Natural killer cell (primary cell): ENCODE measurements around the gene RPL26. TPM values are rescaled to one million over a fixed set of nuclear protein-coding genes. Genes with fewer than 3 reads are reported as not detected.

Experiments used
- ATAC-seq, 3 donors: fragments of 150-1000 bp in 2 of 3; fragments of 200-7000 bp in 1 of 3; cut with Tn5 transposase; 1 replicate in 1 of 3; 2 replicates in 2 of 3; pipeline ENCODE4 v1.10.0; 2021; ENCODE audit warnings: mild to moderate bottlenecking in 2 of 3, moderate library complexity in 2 of 3
- DNase-seq, 2 donors: peaks; one replicate each; pipeline versions ENCODE4 v3.0.0 to v3.0.0-alpha.2; 2013 to 2021; ENCODE audit warnings: mixed read lengths in 1 of 2
- H3K27ac ChIP-seq: one replicate; pipeline ENCODE4 v1.5.1; 2013; ENCODE audit warnings: mild to moderate bottlenecking, low read length
- H3K27me3 ChIP-seq: one replicate; pipeline ENCODE4 v1.6.1; 2013; ENCODE audit warnings: low read length; ENCODE audit not compliant: control insufficient read depth, insufficient read depth
- H3K36me3 ChIP-seq: one replicate; pipeline ENCODE4 v1.6.1; 2013; ENCODE audit warnings: low read length; ENCODE audit not compliant: control insufficient read depth, insufficient read depth
- H3K4me1 ChIP-seq: one replicate; pipeline ENCODE4 v1.6.1; 2013; ENCODE audit warnings: low read length; ENCODE audit not compliant: control insufficient read depth, insufficient read depth
- H3K4me3 ChIP-seq: one replicate; pipeline ENCODE4 v1.5.1; 2013; ENCODE audit warnings: low read length
- H3K9me3 ChIP-seq: one replicate; pipeline ENCODE4 v1.6.1; 2013; ENCODE audit warnings: low read length; ENCODE audit not compliant: control insufficient read depth, insufficient read depth
- H3K27ac Mint-ChIP-seq, 2 donors: one replicate each; pipeline ENCODE4 v1.8.0; 2022; ENCODE audit warnings: mild to moderate bottlenecking in 2 of 2, mixed read lengths in 2 of 2, moderate library complexity in 1 of 2
- H3K27me3 Mint-ChIP-seq, 2 donors: one replicate each; pipeline ENCODE4 v1.8.0; 2022; ENCODE audit warnings: low read depth in 2 of 2, mixed read lengths in 2 of 2
- H3K36me3 Mint-ChIP-seq: one replicate; pipeline ENCODE4 v1.8.0; 2022; ENCODE audit warnings: mixed read lengths
- H3K4me1 Mint-ChIP-seq, 2 donors: one replicate each; pipeline ENCODE4 v1.8.0; 2022; ENCODE audit warnings: mixed read lengths in 2 of 2
- H3K4me3 Mint-ChIP-seq: one replicate; pipeline ENCODE4 v1.8.0; 2022; ENCODE audit warnings: mild to moderate bottlenecking, moderate library complexity, mixed read lengths
- H3K9me3 Mint-ChIP-seq, 2 donors: one replicate each; pipeline ENCODE4 v1.8.0; 2022; ENCODE audit warnings: mixed read lengths in 2 of 2
- WGBS: methylation state at CpG from one replicate; pipeline ENCODE4 v1.1.7; 2013; ENCODE audit warnings: missing lambda C conversion rate; ENCODE audit not compliant: insufficient coverage; 5-methylcytosine and 5-hydroxymethylcytosine counted together
- intact Hi-C: fragments of 100-400 bp; cut with micrococcal nuclease; formaldehyde crosslinking; loops from one replicate; pipeline ENCODE4 v1.14.2; 2022
- total RNA-seq, 4 donors: library from RNA; stranded (reverse); fragments of 120-200 nt in 1 of 4; gene quantifications; one replicate each; pipeline versions ENCODE4 v1.2.3 to v1.2.4, GENCODE V29; 2013 to 2022
- TF ChIP-seq, protein P1 (sequence below): fragments of 200-600 bp; IDR thresholded peaks from one replicate; pipeline ENCODE4 v1.8.0; 2022; ENCODE audit warnings: antibody characterized with exemption

The RPL26 gene
- total RNA-seq, 3 donors from 2014 or later (not counting 1 experiment from before 2014, with no cell fraction given), result 1,481 to 1,796 (median 1,628) TPM

DNA sequence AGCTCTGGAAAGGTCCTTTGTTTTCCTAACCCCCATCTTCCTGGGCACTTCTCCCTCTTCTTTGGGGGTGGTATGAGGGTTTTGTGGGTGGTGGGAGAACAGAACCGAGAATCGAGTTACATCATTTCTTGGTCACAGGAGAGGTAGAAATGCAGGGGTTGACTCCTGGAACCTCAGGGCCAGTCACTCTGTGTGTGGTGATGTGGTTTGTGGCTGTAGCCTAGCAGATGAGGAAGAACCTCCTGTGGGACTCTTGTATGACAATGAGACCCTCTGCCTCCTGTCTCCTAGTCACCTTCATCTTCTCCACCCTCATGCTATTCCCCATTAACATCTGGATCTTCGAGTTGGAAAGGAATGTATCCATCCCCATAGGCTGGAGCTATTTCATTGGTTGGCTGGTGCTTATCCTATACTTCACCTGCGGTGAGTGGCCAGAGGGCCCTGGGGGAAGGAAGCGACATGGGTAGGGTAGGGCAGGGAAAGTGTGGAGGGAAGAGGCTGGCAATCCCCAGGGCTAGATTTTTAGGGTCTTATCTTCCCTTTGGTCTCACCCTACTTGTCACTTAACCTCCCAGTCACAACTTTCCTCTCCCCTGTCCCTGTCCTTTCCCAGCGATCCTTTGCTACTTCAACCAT lies 37.8 kb downstream of the RPL26 start:
- TF ChIP-seq, protein P1, sequence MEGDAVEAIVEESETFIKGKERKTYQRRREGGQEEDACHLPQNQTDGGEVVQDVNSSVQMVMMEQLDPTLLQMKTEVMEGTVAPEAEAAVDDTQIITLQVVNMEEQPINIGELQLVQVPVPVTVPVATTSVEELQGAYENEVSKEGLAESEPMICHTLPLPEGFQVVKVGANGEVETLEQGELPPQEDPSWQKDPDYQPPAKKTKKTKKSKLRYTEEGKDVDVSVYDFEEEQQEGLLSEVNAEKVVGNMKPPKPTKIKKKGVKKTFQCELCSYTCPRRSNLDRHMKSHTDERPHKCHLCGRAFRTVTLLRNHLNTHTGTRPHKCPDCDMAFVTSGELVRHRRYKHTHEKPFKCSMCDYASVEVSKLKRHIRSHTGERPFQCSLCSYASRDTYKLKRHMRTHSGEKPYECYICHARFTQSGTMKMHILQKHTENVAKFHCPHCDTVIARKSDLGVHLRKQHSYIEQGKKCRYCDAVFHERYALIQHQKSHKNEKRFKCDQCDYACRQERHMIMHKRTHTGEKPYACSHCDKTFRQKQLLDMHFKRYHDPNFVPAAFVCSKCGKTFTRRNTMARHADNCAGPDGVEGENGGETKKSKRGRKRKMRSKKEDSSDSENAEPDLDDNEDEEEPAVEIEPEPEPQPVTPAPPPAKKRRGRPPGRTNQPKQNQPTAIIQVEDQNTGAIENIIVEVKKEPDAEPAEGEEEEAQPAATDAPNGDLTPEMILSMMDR, result no peak
- H3K4me3 ChIP-seq, result no peak overlapping the region
- WGBS, result 48% methylated on average over 5 of the region's 6 CpGs
- Mint-ChIP-seq H3K4me3 (no peak overlapping the region), H3K4me1 (no peaks in the 10 kb centered on the region), H3K9me3 (no peaks in the 10 kb centered on the region), H3K36me3 (no peaks in the 10 kb centered on the region), H3K27ac (no peak overlapping the region), H3K27me3 (peaks cover 10 to 12% of the 10 kb centered on the region in 2 donors)
- H3K27me3 ChIP-seq, result peaks cover 4% of the 10 kb centered on the region
- H3K9me3 ChIP-seq, result no peaks in the 10 kb centered on the region
- ATAC-seq (no peak), DNase-seq (no peak)
- no peaks in the 10 kb centered on the region for H3K36me3 ChIP-seq
- intact Hi-C loops, result no loop called here
- no peaks in the 10 kb centered on the region for H3K4me1 ChIP-seq
- no peak overlapping the region for H3K27ac ChIP-seq

DNA sequence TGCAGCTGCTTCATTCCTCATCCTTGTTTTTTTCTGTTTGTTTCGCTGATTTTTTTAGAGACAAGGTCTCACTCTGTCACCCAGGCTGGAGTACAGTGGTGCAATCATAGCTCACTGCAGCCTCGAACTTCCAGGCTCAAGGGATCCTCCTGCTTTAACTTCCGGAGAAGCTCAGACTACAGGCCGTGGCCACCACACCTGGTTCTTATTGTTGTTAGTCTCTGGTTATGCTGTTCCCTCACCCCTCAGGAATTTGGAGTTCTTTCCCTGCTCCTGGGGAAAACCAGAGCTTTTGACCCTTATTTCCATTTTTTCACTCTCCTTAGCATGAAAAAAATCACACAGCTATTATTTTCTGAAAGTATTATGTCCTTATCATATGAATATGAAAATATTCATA lies 41.5 kb downstream of the RPL26 start:
- H3K4me3 ChIP-seq, result no peak overlapping the region
- H3K9me3 ChIP-seq, result no peaks in the 10 kb centered on the region
- Mint-ChIP-seq H3K36me3 (no peaks in the 10 kb centered on the region), H3K4me1 (peaks cover 8 to 14% of the 10 kb centered on the region in 2 donors), H3K27ac (no peak overlapping the region), H3K27me3 (peaks cover 4 to 10% of the 10 kb centered on the region in 2 donors), H3K4me3 (no peak overlapping the region), H3K9me3 (no peaks in the 10 kb centered on the region)
- 87% methylated on average over 4 of the region's 4 CpGs for WGBS
- H3K27me3 ChIP-seq, result peaks cover 2% of the 10 kb centered on the region
- no peaks in the 10 kb centered on the region for H3K4me1 ChIP-seq
- intact Hi-C loops, result no loop called here
- TF ChIP-seq, protein P1, result no peak
- no peak for ATAC-seq
- H3K36me3 ChIP-seq, result no peaks in the 10 kb centered on the region
- H3K27ac ChIP-seq, result no peak overlapping the region
- no peak for DNase-seq

DNA sequence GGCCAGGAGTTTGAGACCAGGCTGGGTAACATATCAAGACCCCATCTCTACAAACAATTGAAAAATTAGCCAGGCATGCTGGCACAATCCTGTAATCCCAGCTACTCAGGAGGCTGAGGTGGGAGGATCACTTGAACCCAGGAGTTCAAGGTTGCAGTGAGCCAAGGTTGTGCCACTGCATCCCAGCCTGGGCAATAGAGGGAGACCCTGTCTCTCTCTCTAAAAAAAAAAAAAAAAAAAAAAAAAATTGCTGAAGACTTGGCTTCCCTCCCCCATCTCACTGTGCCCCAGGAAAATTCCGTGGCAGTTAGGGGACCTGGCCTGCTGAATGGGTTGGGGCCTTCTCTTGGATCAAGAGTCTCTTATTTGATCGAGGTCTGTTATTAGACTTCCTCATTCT lies 43.5 kb downstream of the RPL26 start, which contains the start of gene ODF4:
TSS of gene ODF4 (plus strand) at position 301 of the 400 bp plus-strand sequence. CDS start 212 bp downstream, outside the sequence.
- Mint-ChIP-seq H3K36me3 (no peaks in the 10 kb centered on the region), H3K27me3 (no peaks in the 10 kb centered on the region), H3K9me3 (no peaks in the 10 kb centered on the region), H3K4me1 (peaks cover 8 to 14% of the 10 kb centered on the region in 2 donors), H3K4me3 (no peak within 1 kb of the TSS), H3K27ac (peak within 1 kb of the TSS in 1 of 2 donors; percentile 33)
- no peaks in the 10 kb centered on the region for H3K4me1 ChIP-seq
- no peak for DNase-seq
- TF ChIP-seq, protein P1, result no peak
- intact Hi-C loops, result no loop called here
- H3K9me3 ChIP-seq, result no peaks in the 10 kb centered on the region
- no peak for ATAC-seq
- H3K36me3 ChIP-seq, result no peaks in the 10 kb centered on the region
- H3K27ac ChIP-seq, result no peak within 1 kb of the TSS
- H3K27me3 ChIP-seq, result no peaks in the 10 kb centered on the region
- 44% methylated on average over 2 of the region's 2 CpGs for WGBS
- H3K4me3 ChIP-seq, result no peak within 1 kb of the TSS

DNA sequence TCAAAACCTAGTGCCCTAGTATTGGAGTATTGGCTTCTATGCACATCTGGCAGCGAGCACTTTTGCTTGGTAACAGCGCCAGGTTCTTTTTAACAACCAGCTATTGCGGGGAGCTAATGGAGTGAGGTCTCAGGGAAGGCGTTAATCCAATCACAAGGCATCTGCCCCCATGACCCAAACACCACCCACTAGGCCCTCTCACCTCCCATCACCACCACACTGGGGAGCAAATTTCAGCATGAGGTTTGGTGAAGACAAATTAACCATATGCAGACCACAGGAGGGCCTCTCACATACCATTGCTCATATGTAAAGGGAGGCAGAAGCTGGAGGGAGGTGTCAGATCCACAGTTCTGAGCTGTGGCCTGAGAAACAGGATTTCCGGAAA lies 44.2 kb downstream of the RPL26 start:
- intact Hi-C loops, result no loop called here
- no peaks in the 10 kb centered on the region for H3K36me3 Mint-ChIP-seq
- H3K27ac Mint-ChIP-seq, result peak overlapping the region in 1 of 2 donors; percentile 33
- TF ChIP-seq, protein P1, result no peak
- no peaks in the 10 kb centered on the region for H3K27me3 Mint-ChIP-seq
- no peaks in the 10 kb centered on the region for H3K4me1 ChIP-seq
- H3K9me3 Mint-ChIP-seq, result no peaks in the 10 kb centered on the region
- H3K4me3 ChIP-seq, result no peak overlapping the region
- peaks cover 8 to 14% of the 10 kb centered on the region in 2 donors for H3K4me1 Mint-ChIP-seq
- no peak overlapping the region for H3K4me3 Mint-ChIP-seq
- no peaks in the 10 kb centered on the region for H3K27me3 ChIP-seq
- H3K9me3 ChIP-seq, result no peaks in the 10 kb centered on the region
- 100% methylated on average over 4 of the region's 5 CpGs for WGBS
- no peaks in the 10 kb centered on the region for H3K36me3 ChIP-seq
- ATAC-seq (no peak), DNase-seq (no peak)
- no peak overlapping the region for H3K27ac ChIP-seq
